HepG2 (cell line): ENCODE data around the gene SSC5D. TPM values are rescaled to one million over a fixed set of nuclear protein-coding genes. Genes with fewer than 3 reads are reported as not detected.

ENCODE experiments used
- CENPT ChIP-seq: sonication (generic); formaldehyde crosslinking; IDR thresholded peaks from 2 replicates; pipeline ENCODE4 v1.8.0; 2022; ENCODE audit warnings: low read depth, mild to moderate bottlenecking, moderate library complexity, missing genetic modification reagents
- IKZF1 ChIP-seq: fragments of 450-650 bp; IDR thresholded peaks from 2 replicates; pipeline ENCODE4 v1.7.1; 2016
- MEF2D ChIP-seq: sonication (generic); formaldehyde crosslinking; IDR thresholded peaks from 2 replicates; pipeline ENCODE4 v1.5.1; 2020; ENCODE audit warnings: mild to moderate bottlenecking, missing genetic modification reagents
- NFKB2 ChIP-seq: sonication (generic); formaldehyde crosslinking; IDR thresholded peaks from 2 replicates; pipeline ENCODE4 v1.4.0; 2020; ENCODE audit warnings: missing genetic modification reagents, borderline replicate concordance
- PAF1 ChIP-seq: IDR thresholded peaks from 2 replicates; pipeline ENCODE4 v1.6.1; 2016; ENCODE audit warnings: missing genetic modification reagents, missing compliant biosample characterization
- RARG ChIP-seq: sonication (generic); formaldehyde crosslinking; IDR thresholded peaks from 2 replicates; pipeline ENCODE4 v1.4.0; 2020; ENCODE audit warnings: low read depth, mild to moderate bottlenecking, missing genetic modification reagents
- SALL1 ChIP-seq: sonication (generic); formaldehyde crosslinking; IDR thresholded peaks from 2 replicates; pipeline ENCODE4 v1.8.0; 2022; ENCODE audit warnings: mild to moderate bottlenecking, missing genetic modification reagents
- SMARCC2 ChIP-seq: fragments of 450-650 bp; IDR thresholded peaks from 2 replicates; pipeline ENCODE4 v1.6.1; 2017; ENCODE audit warnings: antibody characterized with exemption, mild to moderate bottlenecking
- TBX2 ChIP-seq: sonication (generic); formaldehyde crosslinking; IDR thresholded peaks from 2 replicates; pipeline ENCODE4 v1.5.0; 2020; ENCODE audit warnings: missing genetic modification reagents, mild to moderate bottlenecking, borderline replicate concordance
- TP53 ChIP-seq: sonication (generic); formaldehyde crosslinking; conservative IDR thresholded peaks from 2 replicates; pipeline ENCODE4 v1.4.0; 2020; ENCODE audit warnings: missing genetic modification reagents
- ZFP36L1 ChIP-seq: sonication (generic); formaldehyde crosslinking; IDR thresholded peaks from 2 replicates; pipeline ENCODE4 v1.8.0; 2022; ENCODE audit warnings: mild to moderate bottlenecking, missing genetic modification reagents, moderate library complexity
- ZFYVE20 ChIP-seq: sonication (generic); formaldehyde crosslinking; IDR thresholded peaks from 2 replicates; pipeline ENCODE4 v1.8.0; 2023; ENCODE audit warnings: low read depth, mild to moderate bottlenecking, moderate library complexity, missing genetic modification reagents, borderline replicate concordance
- ZKSCAN5 ChIP-seq: sonication (generic); formaldehyde crosslinking; IDR thresholded peaks from 2 replicates; pipeline ENCODE4 v1.5.1; 2020; ENCODE audit warnings: mild to moderate bottlenecking, missing genetic modification reagents
- ZNF10 ChIP-seq: sonication (generic); formaldehyde crosslinking; IDR thresholded peaks from 2 replicates; pipeline ENCODE4 v1.4.0; 2020; ENCODE audit warnings: mild to moderate bottlenecking, low read depth, missing genetic modification reagents, borderline replicate concordance
- ZNF234 ChIP-seq: sonication (generic); formaldehyde crosslinking; conservative IDR thresholded peaks from 2 replicates; pipeline ENCODE4 v1.5.1; 2020; ENCODE audit warnings: mild to moderate bottlenecking, missing genetic modification reagents
- ZNF431 ChIP-seq: sonication (generic); formaldehyde crosslinking; IDR thresholded peaks from 2 replicates; pipeline ENCODE4 v1.9.0; 2022; ENCODE audit warnings: missing genetic modification reagents, low read depth, mild to moderate bottlenecking, borderline replicate concordance
- ZNF660 ChIP-seq: sonication (generic); formaldehyde crosslinking; IDR thresholded peaks from 2 replicates; pipeline ENCODE4 v1.5.1; 2020; ENCODE audit warnings: mild to moderate bottlenecking, low read depth, missing genetic modification reagents, borderline replicate concordance
- polyA plus RNA-seq, 8 experiments: library from polyadenylated mRNA; depleted of rRNA in 3 of 8; stranded (reverse) in 7 of 8; unstranded in 1 of 8; fragments of >200 nt; fragmentation: Illumina TruSeq in 4 of 8; extraction: Trizol in 4 of 8; gene quantifications; 2 replicates each; pipeline versions ENCODE4 v1.2.1 to v1.2.3, GENCODE V29; 2011 to 2016; ENCODE audit warnings: low read depth in 4 of 8, missing spikeins in 1 of 8, mixed read lengths in 1 of 8; ENCODE audit not compliant: insufficient read depth in 1 of 8
- total RNA-seq, 5 experiments: library from RNA; depleted of rRNA; stranded (reverse); fragments of >200 nt; fragmentation: Illumina TruSeq; extraction: Trizol; gene quantifications; 2 replicates each; pipeline ENCODE4 v1.2.3, GENCODE V29; 2016; ENCODE audit warnings: low read depth in 1 of 5
- TF ChIP-seq, protein P1 (sequence below): IDR thresholded peaks from 2 replicates; pipeline ENCODE4 v1.6.1; 2016; ENCODE audit warnings: missing genetic modification reagents, missing compliant biosample characterization
- TF ChIP-seq, protein P2 (sequence below): sonication (generic); formaldehyde crosslinking; IDR thresholded peaks from 2 replicates; pipeline ENCODE4 v1.8.0; 2022; ENCODE audit warnings: mild to moderate bottlenecking, missing genetic modification reagents
- TF ChIP-seq, protein P3 (sequence below): sonication (generic); formaldehyde crosslinking; IDR thresholded peaks from 2 replicates; pipeline ENCODE4 v1.4.0; 2020; ENCODE audit warnings: mild to moderate bottlenecking, missing genetic modification reagents
- TF ChIP-seq, protein P4 (sequence below): sonication (generic); formaldehyde crosslinking; IDR thresholded peaks from 2 replicates; pipeline ENCODE4 v1.8.1; 2023; ENCODE audit warnings: missing genetic modification reagents, inconsistent platforms, borderline replicate concordance
- TF ChIP-seq, protein P5 (sequence below): sonication (generic); formaldehyde crosslinking; conservative IDR thresholded peaks from 2 replicates; pipeline ENCODE4 v1.8.0; 2022; ENCODE audit warnings: low read depth, missing genetic modification reagents
- TF ChIP-seq, protein P6 (sequence below): sonication (generic); formaldehyde crosslinking; IDR thresholded peaks from 2 replicates; pipeline ENCODE4 v1.5.0; 2020; ENCODE audit warnings: missing genetic modification reagents, mild to moderate bottlenecking, borderline replicate concordance

SSC5D gene
- total and polyA plus RNA-seq, 2 of the 13 experiments (the other 11 are each of a cell fraction or from before 2014, with no cell fraction given), result not detected

DNA sequence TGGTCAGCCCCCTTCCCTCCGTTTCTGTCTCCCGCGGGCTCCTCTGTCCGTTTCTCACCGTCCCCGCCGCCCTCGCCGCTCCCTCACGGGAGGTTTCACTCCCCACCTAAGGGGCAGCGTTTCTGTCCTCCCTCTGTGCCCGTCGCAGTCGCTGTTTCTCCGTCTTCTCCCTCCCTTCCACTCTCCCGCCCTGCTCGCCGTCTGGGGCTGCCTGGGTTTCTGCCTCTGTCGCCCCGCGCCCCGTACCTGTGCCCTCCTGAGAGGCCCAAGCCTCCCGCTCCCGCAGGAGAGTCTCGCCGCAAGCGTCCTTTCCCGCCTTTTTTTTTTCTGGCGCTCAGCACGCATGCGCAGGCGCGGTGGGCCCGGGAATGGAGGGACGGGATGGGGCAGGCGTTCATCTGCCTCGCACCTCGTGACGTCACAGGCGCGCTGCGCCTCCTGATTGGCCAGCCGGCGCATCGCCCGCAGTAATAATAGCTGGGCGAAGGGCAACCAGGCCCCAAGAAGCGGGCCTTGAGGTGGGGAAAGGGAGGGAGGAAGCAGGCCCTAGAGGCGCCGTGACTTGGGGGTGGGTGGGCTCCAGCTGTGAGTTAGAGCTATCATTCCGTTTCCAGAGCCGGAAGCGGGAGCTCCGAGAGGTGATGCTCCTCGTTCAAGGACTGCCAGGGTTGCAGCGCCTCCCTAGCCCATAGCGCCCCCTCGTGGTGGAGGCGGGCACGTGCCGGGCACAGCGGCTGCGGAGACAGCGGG is 15.4 kb downstream of the SSC5D start (continued):
- TF ChIP-seq ZFP36L1 (CRISPR knock-in tag) (no peak), SALL1 (CRISPR knock-in tag) (peak; percentile 56; the same call in 1 of the 2 replicates), SMARCC2 (no peak), CENPT (no peak), IKZF1 (no peak), PAF1 (CRISPR knock-in tag) (no peak), ZNF10 (CRISPR knock-in tag) (no peak), MEF2D (CRISPR knock-in tag) (no peak), ZKSCAN5 (no peak), ZNF431 (CRISPR knock-in tag) (no peak), TP53 (0 out of 2 replicates have a peak, but pooled peaks have one; percentile 41), TBX2 (CRISPR knock-in tag) (peak; percentile 52; the same call in 1 of the 2 replicates), ZFYVE20 (no peak), ZNF660 (CRISPR knock-in tag) (no peak), NFKB2 (CRISPR knock-in tag) (peak; percentile 46; the same call in 1 of the 2 replicates), ZNF234 (no peak), RARG (CRISPR knock-in tag) (no peak)
- TF ChIP-seq, protein P1, sequence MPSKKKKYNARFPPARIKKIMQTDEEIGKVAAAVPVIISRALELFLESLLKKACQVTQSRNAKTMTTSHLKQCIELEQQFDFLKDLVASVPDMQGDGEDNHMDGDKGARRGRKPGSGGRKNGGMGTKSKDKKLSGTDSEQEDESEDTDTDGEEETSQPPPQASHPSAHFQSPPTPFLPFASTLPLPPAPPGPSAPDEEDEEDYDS (CRISPR knock-in tag), result no peak
- TF ChIP-seq, protein P2, sequence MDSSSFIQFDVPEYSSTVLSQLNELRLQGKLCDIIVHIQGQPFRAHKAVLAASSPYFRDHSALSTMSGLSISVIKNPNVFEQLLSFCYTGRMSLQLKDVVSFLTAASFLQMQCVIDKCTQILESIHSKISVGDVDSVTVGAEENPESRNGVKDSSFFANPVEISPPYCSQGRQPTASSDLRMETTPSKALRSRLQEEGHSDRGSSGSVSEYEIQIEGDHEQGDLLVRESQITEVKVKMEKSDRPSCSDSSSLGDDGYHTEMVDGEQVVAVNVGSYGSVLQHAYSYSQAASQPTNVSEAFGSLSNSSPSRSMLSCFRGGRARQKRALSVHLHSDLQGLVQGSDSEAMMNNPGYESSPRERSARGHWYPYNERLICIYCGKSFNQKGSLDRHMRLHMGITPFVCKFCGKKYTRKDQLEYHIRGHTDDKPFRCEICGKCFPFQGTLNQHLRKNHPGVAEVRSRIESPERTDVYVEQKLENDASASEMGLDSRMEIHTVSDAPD (CRISPR knock-in tag), result no peak
- TF ChIP-seq, protein P3, sequence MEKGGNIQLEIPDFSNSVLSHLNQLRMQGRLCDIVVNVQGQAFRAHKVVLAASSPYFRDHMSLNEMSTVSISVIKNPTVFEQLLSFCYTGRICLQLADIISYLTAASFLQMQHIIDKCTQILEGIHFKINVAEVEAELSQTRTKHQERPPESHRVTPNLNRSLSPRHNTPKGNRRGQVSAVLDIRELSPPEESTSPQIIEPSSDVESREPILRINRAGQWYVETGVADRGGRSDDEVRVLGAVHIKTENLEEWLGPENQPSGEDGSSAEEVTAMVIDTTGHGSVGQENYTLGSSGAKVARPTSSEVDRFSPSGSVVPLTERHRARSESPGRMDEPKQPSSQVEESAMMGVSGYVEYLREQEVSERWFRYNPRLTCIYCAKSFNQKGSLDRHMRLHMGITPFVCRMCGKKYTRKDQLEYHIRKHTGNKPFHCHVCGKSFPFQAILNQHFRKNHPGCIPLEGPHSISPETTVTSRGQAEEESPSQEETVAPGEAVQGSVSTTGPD (CRISPR knock-in tag), result no peak
- TF ChIP-seq, protein P4, sequence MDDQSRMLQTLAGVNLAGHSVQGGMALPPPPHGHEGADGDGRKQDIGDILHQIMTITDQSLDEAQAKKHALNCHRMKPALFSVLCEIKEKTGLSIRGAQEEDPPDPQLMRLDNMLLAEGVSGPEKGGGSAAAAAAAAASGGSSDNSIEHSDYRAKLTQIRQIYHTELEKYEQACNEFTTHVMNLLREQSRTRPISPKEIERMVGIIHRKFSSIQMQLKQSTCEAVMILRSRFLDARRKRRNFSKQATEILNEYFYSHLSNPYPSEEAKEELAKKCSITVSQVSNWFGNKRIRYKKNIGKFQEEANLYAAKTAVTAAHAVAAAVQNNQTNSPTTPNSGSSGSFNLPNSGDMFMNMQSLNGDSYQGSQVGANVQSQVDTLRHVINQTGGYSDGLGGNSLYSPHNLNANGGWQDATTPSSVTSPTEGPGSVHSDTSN (CRISPR knock-in tag), result 0 out of 2 replicates have a peak, but pooled peaks have one; percentile 33
- TF ChIP-seq, protein P5, sequence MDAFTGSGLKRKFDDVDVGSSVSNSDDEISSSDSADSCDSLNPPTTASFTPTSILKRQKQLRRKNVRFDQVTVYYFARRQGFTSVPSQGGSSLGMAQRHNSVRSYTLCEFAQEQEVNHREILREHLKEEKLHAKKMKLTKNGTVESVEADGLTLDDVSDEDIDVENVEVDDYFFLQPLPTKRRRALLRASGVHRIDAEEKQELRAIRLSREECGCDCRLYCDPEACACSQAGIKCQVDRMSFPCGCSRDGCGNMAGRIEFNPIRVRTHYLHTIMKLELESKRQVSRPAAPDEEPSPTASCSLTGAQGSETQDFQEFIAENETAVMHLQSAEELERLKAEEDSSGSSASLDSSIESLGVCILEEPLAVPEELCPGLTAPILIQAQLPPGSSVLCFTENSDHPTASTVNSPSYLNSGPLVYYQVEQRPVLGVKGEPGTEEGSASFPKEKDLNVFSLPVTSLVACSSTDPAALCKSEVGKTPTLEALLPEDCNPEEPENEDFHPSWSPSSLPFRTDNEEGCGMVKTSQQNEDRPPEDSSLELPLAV, result no peak
- TF ChIP-seq, protein P6, sequence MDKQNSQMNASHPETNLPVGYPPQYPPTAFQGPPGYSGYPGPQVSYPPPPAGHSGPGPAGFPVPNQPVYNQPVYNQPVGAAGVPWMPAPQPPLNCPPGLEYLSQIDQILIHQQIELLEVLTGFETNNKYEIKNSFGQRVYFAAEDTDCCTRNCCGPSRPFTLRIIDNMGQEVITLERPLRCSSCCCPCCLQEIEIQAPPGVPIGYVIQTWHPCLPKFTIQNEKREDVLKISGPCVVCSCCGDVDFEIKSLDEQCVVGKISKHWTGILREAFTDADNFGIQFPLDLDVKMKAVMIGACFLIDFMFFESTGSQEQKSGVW (CRISPR knock-in tag), result no peak
